Brain pericyte (primary cell): Measurements from ENCODE around the gene BBS4.
"Not testable (repeated sequence)": the region's sequence is repeated elsewhere in the genome, so short reads cannot be mapped to it uniquely, and the experiment has no call there.

Experiments used
- DNase-seq: peaks from one replicate; pipeline ENCODE4 v3.0.0-alpha.2; 2012; ENCODE audit warnings: low read depth, low spot score

BBS4 gene

DNA sequence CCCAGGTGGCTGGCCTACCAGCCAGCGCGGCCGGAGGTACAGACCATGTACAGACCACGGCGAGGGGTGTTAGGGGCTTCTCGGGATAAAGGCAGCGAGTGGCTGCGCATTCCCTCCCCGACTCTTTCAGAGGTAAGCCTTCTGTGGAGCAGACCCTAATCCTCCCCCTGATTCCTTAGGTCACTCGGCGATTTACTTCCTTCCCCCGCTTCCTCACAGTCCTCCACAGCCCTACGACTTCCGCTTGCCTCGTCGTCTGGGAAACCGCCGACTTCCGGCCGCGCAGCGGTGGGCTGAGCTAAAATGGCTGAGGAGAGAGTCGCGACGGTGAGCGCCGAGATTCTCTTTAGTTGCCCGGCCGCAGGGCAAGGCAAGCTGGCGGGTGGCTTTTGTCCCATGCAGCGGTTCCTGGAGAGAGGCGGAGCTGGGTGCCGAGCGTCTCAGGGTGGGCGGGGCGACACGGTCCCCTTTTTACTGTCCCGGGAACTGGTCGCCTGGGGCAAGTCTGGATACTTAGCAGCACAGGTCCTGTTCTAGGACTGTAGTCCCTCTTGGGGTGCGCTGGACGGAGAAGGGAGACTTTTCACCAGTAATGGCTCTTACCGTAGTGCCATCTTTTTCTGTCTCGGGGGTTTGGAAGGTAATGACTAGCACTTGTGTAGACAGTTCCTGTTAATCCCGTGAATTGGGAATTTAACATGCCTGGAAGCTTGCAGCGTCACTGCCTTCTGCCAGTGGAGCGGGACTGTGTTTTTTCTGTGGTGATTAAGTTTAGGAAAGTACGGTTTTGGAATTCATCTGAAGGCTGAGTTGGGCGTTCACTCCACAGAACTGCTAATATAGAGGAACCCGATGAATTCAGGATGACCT is at the start of gene BBS4, which contains the start of gene HIGD2B:
TSS of gene BBS4 (plus strand) at position 283 of the 870 bp plus-strand sequence. CDS start at position 304, 21 bp downstream.
TSS of gene HIGD2B (minus strand) at position 258 of the 870 bp plus-strand sequence. CDS start 9,808 bp downstream, outside the sequence.
- peak; percentile 52 for DNase-seq

- DNase-seq, result not testable (repeated sequence)
These were observed 49.3 kb upstream of the BBS4 start for GRCh38 chr15:72636519-72637282.

- DNase-seq, result not testable (repeated sequence)
These were observed 46.1 kb upstream of the BBS4 start for GRCh38 chr15:72639759-72640483.

- not testable (repeated sequence) for DNase-seq
These were observed 43.7 kb upstream of the BBS4 start for GRCh38 chr15:72642271-72642670.

- not testable (repeated sequence) for DNase-seq
These were observed 37.3 kb upstream of the BBS4 start for GRCh38 chr15:72648631-72649253.

DNA sequence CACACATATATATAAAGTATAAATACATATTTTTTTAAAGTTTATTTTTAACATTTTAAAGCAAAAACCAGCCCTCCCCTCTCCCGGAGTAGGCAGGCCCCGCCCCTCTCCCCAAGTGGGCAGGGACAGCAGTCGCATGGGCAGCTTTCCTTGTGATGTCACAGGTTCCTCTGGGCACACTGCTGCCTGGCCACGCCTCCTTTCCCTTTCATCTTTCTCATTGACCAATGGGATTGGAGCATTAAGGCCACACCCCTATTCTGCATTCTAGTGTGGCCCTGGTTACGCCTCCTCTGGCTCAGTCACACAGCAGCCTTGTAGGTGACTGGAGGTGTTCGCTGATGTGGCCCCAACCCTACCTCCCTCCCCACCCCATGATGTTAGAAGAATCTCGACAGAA is 31.6 kb upstream of the BBS4 start, which contains the start of gene GOLGA6B:
TSS of gene GOLGA6B (plus strand) at position 301 of the 400 bp plus-strand sequence. CDS start at position 342, 41 bp downstream.
- not testable (repeated sequence) for DNase-seq

DNA sequence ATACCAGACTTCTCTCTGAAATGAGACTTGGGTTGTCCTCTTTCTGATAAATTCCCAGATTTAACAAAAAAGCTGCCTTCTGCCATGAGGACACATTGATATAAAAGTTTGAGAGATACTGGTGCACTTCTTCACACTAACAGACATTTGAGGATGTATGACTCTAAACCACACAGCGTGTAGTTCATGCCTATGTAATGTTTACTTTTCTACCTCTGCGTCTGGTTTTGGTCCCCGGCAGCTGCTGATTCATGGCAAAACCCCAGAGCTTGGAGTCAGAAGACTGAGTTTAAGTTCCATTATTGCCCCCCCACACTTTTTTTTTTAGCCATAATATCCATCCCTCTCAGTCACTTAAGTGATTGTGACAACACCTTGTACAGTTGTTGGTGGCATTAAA is 30.0 kb upstream of the BBS4 start:
- DNase-seq, result not testable (repeated sequence)

- DNase-seq, result not testable (repeated sequence)
These were observed 24.9 kb upstream of the BBS4 start for GRCh38 chr15:72661081-72661480.

DNA sequence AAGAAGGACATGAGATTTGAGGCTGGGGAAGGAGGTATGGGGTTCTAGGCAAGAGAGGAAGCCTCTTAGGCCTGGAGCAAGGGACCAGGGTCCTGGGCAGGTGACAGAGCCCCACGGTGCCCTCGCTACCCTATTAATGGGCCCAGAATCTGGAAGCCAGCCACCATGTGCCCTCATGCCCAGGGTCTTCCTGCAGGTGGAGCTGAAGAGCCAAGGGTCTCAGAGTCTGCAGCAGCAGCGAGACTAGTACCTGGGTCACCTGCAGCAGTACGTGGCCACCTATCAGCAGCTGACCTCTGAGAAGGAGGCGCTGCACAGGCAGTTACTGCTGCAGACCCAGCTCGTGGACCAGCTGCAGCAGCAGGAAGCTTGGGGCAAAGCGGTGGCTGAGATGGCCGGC is 22.1 kb upstream of the BBS4 start:
- not testable (repeated sequence) for DNase-seq

GRCh38 chr15:72665706-72666105 is 20.3 kb upstream of the BBS4 start:
- DNase-seq, result not testable (repeated sequence)

GRCh38 chr15:72669803-72670202 is 16.2 kb upstream of the BBS4 start:
- not testable (repeated sequence) for DNase-seq

DNA sequence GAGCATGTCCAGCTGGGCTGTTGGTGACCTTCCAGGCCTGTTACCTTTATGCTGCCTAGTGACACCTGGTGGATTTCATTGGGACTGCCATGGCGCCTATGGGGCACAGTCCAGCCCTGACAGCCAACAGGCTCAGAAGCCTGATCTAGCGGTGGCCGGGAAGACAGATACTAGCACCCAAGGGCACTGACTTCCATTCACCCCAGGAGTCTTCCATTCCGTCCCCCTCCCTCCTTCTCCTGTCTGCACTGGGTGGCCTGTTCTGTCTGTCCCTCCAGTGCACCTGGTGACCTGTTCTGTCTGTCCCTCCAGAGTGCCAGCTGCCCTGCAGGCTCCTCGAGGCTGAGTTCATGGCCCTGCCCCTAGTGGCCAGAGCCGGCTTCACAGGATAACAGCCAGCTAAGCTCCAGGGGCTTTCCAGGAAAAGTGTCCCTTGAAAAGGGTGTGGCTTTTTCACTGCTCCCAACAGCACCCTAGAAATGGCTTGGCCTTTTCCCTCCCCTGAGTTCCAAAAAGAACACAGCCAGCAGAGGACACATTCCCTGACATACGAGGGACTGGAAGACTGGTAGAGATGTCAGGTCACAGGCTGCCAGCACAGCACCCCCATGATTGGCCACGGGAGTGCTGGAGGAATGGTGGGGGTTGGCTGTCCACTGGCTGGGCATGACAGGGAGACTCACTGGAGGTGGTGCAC is 15.2 kb upstream of the BBS4 start:
- not testable (repeated sequence) for DNase-seq

GRCh38 chr15:72671525-72671924 is 14.5 kb upstream of the BBS4 start:
- DNase-seq, result no peak

DNA sequence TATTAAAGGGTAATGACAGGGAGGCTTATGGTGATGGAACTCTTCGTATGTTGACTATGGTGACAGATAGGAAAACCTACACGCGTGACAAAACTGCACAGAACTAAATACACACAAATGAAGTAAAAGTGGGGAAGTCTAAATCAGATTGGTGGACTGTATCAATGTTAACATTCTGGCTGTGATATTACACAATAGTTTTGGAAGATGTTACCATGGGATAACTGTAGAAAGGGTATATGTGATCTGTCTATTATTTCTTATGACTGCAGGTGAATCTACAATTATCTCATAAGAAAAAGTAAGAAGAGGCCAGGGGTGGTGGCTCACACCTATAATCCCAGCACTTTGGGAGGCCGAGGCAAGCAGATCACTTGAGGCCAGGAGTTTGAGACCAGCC is 9.2 kb upstream of the BBS4 start:
- no peak for DNase-seq

- no peak for DNase-seq
These were observed 5.1 kb upstream of the BBS4 start for GRCh38 chr15:72680931-72681330.

DNA sequence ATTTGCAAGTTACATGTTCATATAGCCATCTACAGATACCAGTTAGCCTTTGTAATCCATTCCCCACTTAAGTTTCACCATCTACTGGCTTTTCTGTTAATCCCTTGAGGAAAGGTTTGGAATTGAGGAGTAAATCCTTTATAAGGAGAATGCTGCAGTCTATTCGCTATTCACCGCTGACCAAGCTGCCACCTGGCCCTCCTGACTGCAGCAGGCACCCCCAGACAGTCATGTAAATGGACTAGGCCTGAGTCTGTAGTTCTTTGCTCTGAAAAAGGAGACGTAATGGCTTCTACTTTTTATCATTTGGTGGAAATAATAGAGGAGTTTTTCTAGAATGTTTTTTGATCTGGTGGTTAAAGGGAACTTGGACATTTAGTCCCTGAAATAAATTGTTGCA is 3.2 kb upstream of the BBS4 start:
- no peak for DNase-seq

DNA sequence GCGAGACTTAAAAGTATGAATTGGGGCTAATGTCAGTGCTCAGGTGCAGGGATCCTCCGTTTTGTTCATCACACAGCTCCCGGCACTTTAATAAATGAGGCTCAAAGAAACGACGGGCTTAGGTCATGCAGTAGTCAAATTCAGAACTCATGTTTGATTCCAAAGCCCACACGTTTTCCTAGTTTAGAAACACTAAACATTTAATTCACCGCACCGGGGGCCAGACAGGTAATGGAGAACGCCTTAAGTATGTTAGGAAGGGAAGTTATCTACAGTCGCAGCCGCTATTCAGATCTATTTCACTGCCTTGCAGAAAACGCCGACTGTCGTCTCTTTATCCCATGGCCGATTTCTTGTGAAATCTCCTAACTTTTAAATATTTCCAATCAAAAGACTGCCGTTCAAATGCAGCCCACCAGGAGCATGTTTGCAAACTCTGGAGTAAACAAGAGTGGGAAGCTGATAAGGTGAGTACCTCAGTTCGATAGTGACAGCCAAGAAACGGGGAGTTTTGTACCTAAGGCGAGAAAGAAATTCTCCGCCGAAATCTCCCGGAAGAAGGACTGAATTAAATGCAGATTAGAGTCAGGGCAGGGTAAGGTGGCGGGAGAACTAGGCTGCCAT is 594 bp upstream of the BBS4 start:
- no peak for DNase-seq

DNA sequence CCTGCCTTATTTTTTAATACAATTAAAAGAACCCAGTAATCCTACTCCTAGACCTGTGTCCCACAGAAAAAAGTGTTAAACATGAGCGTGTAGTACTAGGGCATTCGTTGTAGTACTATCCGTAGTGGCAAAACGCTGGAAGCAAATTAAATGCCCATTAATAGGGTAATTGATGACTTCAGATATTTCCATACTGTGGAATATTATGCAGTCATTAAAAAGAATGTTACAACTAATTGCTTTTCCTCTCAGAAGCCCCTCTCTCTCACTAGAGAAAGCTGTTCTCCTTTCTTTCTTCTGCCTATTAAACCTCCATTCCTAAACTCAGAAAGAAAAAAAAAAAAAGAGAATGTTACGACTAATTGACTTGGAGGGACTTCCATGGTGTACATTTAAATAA is 2.7 kb downstream of the BBS4 start:
- no peak for DNase-seq

DNA sequence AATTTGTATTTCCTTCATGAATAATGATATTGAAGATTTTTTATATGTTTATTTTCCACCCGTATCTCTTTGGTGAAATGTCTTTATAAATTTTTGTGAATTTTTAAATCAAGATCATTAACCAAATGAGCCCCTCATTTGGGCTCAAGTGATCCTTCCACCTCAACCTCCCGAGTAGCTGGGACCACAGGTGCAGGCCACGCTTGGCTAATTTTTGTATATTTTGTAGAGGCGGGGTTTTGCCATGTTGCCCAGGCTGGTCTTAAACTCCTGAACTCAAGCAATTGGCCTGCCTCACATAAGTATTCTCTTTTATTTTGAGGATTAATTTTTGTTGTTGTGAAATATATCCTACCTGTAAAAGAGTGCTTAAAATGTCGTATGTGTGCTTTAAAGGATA is 4.9 kb downstream of the BBS4 start:
- DNase-seq, result no peak

- no peak for DNase-seq
These were observed 12.9 kb downstream of the BBS4 start for GRCh38 chr15:72698938-72699337.
